HepG2 (cell line): ENCODE measurements around the gene FTSJ1.

Source experiments
- ZBTB7A ChIP-seq: sonication (generic); formaldehyde crosslinking; IDR thresholded peaks from 2 replicates; pipeline ENCODE4 v1.8.0; 2022; ENCODE audit warnings: mild to moderate bottlenecking, missing genetic modification reagents
- TF ChIP-seq, protein P1 (sequence below): sonication (generic); formaldehyde crosslinking; IDR thresholded peaks from 2 replicates; pipeline ENCODE4 v1.8.0; 2023; ENCODE audit warnings: mild to moderate bottlenecking, missing genetic modification reagents
- TF ChIP-seq, protein P2 (sequence below): sonication (generic); formaldehyde crosslinking; IDR thresholded peaks from 2 replicates; pipeline ENCODE4 v1.5.0; 2020; ENCODE audit warnings: mild to moderate bottlenecking, missing genetic modification reagents, moderate library complexity

DNA sequence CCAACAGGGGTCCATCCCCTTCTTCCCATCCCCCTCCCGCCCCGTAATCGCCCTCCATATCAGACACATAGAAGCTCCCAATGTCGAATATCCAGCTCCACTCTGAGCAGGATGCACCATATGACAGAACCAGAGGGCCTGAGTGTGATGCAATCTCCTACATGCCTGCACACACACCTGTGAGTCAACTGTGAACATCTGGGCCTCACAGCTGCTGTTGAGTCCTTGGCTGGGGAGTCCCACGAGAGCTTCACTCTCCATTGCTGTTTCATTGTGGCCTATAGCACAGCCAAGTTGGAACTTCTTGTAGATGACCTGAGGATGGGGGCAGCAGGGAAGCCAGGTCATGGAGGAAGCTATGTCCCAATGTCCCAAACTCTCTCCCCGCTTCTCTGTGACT is 14.2 kb upstream of the FTSJ1 start:
- TF ChIP-seq, protein P1, sequence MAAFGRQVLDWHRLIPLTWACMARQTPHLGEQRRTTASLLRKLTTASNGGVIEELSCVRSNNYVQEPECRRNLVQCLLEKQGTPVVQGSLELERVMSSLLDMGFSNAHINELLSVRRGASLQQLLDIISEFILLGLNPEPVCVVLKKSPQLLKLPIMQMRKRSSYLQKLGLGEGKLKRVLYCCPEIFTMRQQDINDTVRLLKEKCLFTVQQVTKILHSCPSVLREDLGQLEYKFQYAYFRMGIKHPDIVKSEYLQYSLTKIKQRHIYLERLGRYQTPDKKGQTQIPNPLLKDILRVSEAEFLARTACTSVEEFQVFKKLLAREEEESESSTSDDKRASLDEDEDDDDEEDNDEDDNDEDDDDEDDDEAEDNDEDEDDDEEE = no peak
- TF ChIP-seq ZBTB7A (CRISPR knock-in tag) = no peak
- TF ChIP-seq, protein P2, sequence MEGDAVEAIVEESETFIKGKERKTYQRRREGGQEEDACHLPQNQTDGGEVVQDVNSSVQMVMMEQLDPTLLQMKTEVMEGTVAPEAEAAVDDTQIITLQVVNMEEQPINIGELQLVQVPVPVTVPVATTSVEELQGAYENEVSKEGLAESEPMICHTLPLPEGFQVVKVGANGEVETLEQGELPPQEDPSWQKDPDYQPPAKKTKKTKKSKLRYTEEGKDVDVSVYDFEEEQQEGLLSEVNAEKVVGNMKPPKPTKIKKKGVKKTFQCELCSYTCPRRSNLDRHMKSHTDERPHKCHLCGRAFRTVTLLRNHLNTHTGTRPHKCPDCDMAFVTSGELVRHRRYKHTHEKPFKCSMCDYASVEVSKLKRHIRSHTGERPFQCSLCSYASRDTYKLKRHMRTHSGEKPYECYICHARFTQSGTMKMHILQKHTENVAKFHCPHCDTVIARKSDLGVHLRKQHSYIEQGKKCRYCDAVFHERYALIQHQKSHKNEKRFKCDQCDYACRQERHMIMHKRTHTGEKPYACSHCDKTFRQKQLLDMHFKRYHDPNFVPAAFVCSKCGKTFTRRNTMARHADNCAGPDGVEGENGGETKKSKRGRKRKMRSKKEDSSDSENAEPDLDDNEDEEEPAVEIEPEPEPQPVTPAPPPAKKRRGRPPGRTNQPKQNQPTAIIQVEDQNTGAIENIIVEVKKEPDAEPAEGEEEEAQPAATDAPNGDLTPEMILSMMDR (CRISPR knock-in tag) = no peak
